Large intestine (tissue), 3 donors: Measurements from ENCODE around the gene TSKU. TPM values are rescaled to one million over a fixed set of nuclear protein-coding genes. Genes with fewer than 3 reads are reported as not detected.

Source experiments
- DNase-seq, 2 donors: peaks; one replicate each; pipeline versions ENCODE4 v3.0.0 to v3.0.0-alpha.2; 2013
- H3K27ac ChIP-seq: one replicate; pipeline ENCODE4 v1.5.1; 2013; ENCODE audit warnings: low read length
- H3K27me3 ChIP-seq: 2 replicates; pipeline ENCODE4 v1.6.1; 2013; ENCODE audit warnings: low read length; ENCODE audit not compliant: control insufficient read depth, insufficient read depth
- H3K36me3 ChIP-seq: 2 replicates; pipeline ENCODE4 v1.6.1; 2013; ENCODE audit warnings: low read length; ENCODE audit not compliant: control insufficient read depth, insufficient read depth
- H3K4me1 ChIP-seq: one replicate; pipeline ENCODE4 v1.6.1; 2013; ENCODE audit warnings: low read length; ENCODE audit not compliant: control insufficient read depth, insufficient read depth
- H3K4me3 ChIP-seq: one replicate; pipeline ENCODE4 v1.5.1; 2013; ENCODE audit warnings: low read length
- H3K9me3 ChIP-seq: one replicate; pipeline ENCODE4 v1.6.1; 2013; ENCODE audit warnings: mild to moderate bottlenecking, low read depth, low read length, moderate library complexity; ENCODE audit not compliant: control insufficient read depth
- WGBS: methylation state at CpG from one replicate; pipeline ENCODE4 v1.1.5; 2013; ENCODE audit warnings: low lambda C conversion rate; ENCODE audit not compliant: insufficient coverage; 5-methylcytosine and 5-hydroxymethylcytosine counted together
- polyA plus RNA-seq: library from polyadenylated mRNA; unstranded; fragments of 120-200 nt; gene quantifications from one replicate; pipeline ENCODE4 v1.2.1, GENCODE V29; 2013

TSKU gene
- polyA plus RNA-seq, 1 donor: 26.6 TPM

GRCh38 chr11:76781807-76782530, 1.2 kb upstream of the TSKU start:
- H3K27me3 ChIP-seq: no peaks in the 10 kb centered on the region

GRCh38 chr11:76782531-76783293, 444 bp upstream of the TSKU start:
- DNase-seq: peak; percentile 94 to 97
- WGBS: 0% methylated on average over 1 of the region's 38 CpGs
- H3K36me3 ChIP-seq: no peaks in the 10 kb centered on the region
- peaks cover 38% of the 10 kb centered on the region for H3K4me1 ChIP-seq
- H3K27me3 ChIP-seq: no peaks in the 10 kb centered on the region
- peaks cover 2% of the 10 kb centered on the region for H3K9me3 ChIP-seq
- peak overlapping the region; percentile 58 for H3K4me3 ChIP-seq
- peak overlapping the region; percentile 95 for H3K27ac ChIP-seq

More at GRCh38 chr11:76781807-76782530, 1.2 kb upstream of the TSKU start:
- peaks cover 2% of the 10 kb centered on the region for H3K9me3 ChIP-seq
- peak in 1 of 2 donors; percentile 58 for DNase-seq
- no CpG with 5 or more reads among the region's 5 CpGs for WGBS
- H3K27ac ChIP-seq: peak overlapping the region; percentile 95
- H3K36me3 ChIP-seq: no peaks in the 10 kb centered on the region
- peak overlapping the region; percentile 58 for H3K4me3 ChIP-seq
- H3K4me1 ChIP-seq: peaks cover 34% of the 10 kb centered on the region

DNA sequence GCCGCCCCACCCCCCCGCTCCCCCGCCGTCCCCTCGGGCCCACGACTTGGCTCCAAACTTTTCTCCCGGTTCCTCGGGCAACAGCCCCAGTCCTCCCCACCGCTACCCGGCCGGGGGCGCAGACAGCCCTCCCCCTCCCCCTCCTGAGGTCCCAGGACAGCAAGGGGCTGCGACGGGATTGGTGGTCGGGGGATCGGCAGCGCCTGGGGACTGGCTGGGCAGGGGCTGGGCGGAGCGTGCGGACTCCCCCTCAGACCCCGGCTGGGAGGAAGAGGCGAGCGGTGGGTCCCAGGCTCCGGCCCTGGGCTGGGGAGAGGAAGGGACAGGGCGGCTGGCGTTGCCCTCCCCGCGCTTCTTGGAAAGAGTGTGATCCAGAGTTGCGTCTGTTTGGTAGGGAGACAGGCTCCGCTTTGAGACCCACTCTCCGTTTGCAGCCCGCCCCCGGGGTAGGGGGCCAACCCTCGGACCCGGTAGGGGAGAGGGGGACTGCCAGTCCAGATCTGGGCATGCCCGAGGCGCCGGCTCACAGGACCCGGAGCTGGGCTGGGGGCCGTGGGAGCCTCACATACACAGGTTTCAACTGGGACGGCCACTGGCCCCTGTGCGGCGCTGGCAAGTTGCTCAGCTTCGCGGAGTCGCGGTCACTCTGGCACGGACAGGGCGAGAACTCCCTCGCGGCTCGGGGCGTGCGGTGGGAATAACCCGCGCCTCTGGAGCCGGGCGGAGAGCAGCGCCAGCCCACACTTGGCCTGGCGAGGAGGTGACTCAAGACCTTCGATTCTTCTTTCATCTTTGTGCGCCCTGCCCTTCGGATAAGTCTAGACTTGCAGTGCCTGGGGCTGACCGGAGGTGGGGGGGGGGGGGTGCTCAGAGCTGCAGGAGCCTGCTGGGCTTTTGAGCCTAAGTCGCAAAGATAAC, 999 bp downstream of the TSKU start:
- no CpG with 5 or more reads among the region's 65 CpGs for WGBS
- DNase-seq: peak in 1 of 2 donors; percentile 72
- peaks cover 51% of the 10 kb centered on the region for H3K4me1 ChIP-seq

DNA sequence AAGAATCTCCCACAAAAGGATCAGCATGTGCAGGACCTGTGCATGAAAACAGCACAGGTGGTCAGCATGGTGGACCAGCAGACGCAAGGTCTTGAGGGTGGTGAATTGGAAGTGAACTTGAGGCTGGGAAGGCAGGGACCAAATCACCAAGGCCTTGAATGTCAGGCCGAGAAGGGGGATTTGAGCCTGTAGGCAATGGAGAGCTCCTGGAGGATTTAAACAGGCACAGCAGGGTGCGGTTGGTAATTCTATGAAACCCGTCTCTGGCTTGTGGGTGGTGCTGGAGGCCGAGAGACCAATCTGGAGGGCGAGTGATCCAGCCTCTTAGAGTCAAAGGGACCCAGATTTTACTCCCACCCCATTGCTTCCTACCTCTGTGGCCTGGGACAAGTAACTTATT, 2.4 kb downstream of the TSKU start:
- Histone ChIP-seq H3K9me3 (peaks cover 2% of the 10 kb centered on the region), H3K27ac (no peak overlapping the region), H3K36me3 (no peaks in the 10 kb centered on the region), H3K4me3 (no peak overlapping the region), H3K27me3 (no peaks in the 10 kb centered on the region), H3K4me1 (peaks cover 56% of the 10 kb centered on the region)
- DNase-seq: no peak
- WGBS: no CpG with 5 or more reads among the region's 6 CpGs

More for the DNA sequence above, 999 bp downstream of the TSKU start:
- H3K9me3 ChIP-seq: peaks cover 2% of the 10 kb centered on the region
- H3K36me3 ChIP-seq: no peaks in the 10 kb centered on the region
- peak overlapping the region; percentile 90 for H3K4me3 ChIP-seq
- no peaks in the 10 kb centered on the region for H3K27me3 ChIP-seq
- peak overlapping the region; percentile 94 for H3K27ac ChIP-seq

DNA sequence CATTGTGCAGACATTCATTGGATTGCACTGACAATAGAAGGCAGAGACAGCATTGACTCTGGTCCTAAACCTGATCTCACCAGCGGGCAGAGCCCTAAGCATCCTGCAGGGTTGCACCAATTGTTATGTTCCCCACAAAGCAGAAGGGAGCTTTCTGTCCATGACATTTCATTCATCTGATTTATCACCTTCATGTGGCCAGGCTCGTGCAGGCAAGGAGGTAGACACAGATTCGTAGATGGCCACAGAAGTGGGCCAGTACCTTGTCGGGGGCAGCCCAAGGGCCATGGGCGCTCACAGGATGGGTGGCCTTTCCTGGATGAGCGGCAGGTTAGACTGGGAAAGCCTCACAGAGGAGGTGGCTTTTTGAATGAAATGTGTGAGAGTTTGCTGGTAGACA, 2.9 kb downstream of the TSKU start:
- H3K4me1 ChIP-seq: peaks cover 52% of the 10 kb centered on the region
- H3K4me3 ChIP-seq: no peak overlapping the region

DNA sequence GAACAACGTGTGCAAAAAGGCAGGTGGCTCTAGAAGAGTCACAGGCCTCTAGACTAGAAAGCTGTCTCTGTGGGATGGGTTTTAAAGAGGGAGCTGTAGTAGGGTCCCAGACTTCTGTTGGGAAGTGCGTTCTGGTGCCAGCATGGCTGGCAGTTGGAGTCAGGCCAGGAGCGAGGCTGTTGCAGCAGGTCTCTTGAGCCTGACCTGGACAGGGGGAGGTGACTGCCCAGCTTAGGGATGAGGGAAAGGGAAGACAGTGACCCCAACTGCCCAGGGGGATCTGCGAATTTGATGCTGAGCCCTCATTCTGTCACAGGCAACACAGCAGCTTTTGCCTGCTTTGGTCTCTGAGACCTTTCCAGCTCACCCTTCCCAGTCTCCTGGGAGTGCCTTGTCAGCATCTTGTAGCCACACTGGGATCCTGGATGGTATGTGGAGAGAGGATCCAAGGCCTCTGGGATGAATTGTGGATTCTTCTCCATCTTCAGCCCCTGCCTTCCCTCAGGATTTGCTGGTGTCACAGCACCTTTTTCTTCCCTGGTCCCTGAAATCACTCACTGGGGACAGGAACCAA, 3.4 kb downstream of the TSKU start:
- no peaks in the 10 kb centered on the region for H3K27me3 ChIP-seq
- peaks cover 47% of the 10 kb centered on the region for H3K4me1 ChIP-seq
- no peaks in the 10 kb centered on the region for H3K36me3 ChIP-seq

More for the DNA sequence above, 2.9 kb downstream of the TSKU start:
- WGBS: no CpG with 5 or more reads among the region's 6 CpGs
- H3K27me3 ChIP-seq: no peaks in the 10 kb centered on the region
- H3K27ac ChIP-seq: no peak overlapping the region
- H3K36me3 ChIP-seq: no peaks in the 10 kb centered on the region
- H3K9me3 ChIP-seq: peaks cover 2% of the 10 kb centered on the region
- no peak for DNase-seq

DNA sequence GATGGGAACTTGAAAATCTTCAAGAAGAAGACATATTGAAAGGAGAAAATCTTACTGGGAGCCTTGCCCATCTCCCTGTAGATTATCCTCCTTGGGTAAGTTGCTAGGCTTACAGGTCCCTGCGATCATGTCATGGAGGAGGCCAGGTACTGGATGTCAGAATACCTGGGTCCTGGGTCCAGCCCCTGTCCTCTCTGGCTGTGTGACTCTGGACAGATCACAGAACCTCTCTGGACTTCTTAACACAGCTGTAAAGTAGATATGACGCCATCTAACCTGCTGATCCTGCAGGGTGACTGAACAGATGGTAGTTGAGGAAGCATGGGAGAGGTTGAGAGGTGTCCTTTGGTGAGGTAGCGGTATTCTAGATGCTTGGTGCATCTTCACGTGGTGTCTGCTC, 4.1 kb downstream of the TSKU start:
- no peak overlapping the region for H3K27ac ChIP-seq

More for the DNA sequence above, 3.4 kb downstream of the TSKU start:
- no peak for DNase-seq
- peaks cover 2% of the 10 kb centered on the region for H3K9me3 ChIP-seq
- H3K4me3 ChIP-seq: no peak overlapping the region
- WGBS: no CpG with 5 or more reads among the region's 4 CpGs
- H3K27ac ChIP-seq: no peak overlapping the region

GRCh38 chr11:76787911-76788596, 4.9 kb downstream of the TSKU start:
- Histone ChIP-seq H3K27ac (peak overlapping the region; percentile 69), H3K27me3 (no peaks in the 10 kb centered on the region), H3K36me3 (no peaks in the 10 kb centered on the region), H3K9me3 (peaks cover 2% of the 10 kb centered on the region), H3K4me1 (peaks cover 42% of the 10 kb centered on the region), H3K4me3 (no peak overlapping the region)
- DNase-seq: peak in 1 of 2 donors; percentile 65
- WGBS: 40% methylated on average over 1 of the region's 12 CpGs

More for the DNA sequence above, 4.1 kb downstream of the TSKU start:
- no peak for DNase-seq
- Histone ChIP-seq H3K27me3 (no peaks in the 10 kb centered on the region), H3K4me3 (no peak overlapping the region), H3K9me3 (peaks cover 2% of the 10 kb centered on the region), H3K4me1 (peaks cover 45% of the 10 kb centered on the region), H3K36me3 (no peaks in the 10 kb centered on the region)
- WGBS: no CpG with 5 or more reads among the region's 4 CpGs

GRCh38 chr11:76788661-76789442, 5.7 kb downstream of the TSKU start:
- Histone ChIP-seq H3K4me1 (peaks cover 50% of the 10 kb centered on the region), H3K27me3 (no peaks in the 10 kb centered on the region), H3K9me3 (no peaks in the 10 kb centered on the region), H3K4me3 (no peak overlapping the region), H3K36me3 (no peaks in the 10 kb centered on the region), H3K27ac (peak overlapping the region; percentile 69)
- no CpG with 5 or more reads among the region's 10 CpGs for WGBS
- DNase-seq: peak in 1 of 2 donors; percentile 36
